ENCODE data around the gene HSPB3.
A peak's percentile ranks its signal among the peaks of the same experiment; 100 is the strongest.
"Not testable (repeated sequence)": the region's sequence is repeated elsewhere in the genome, so short reads cannot be mapped to it uniquely, and the experiment has no call there.

Gene HSPB3

GRCh38 chr5:54455413-54456157 lies at the start of gene HSPB3:
TSS of gene HSPB3 (plus strand) at chr5:54455699. CDS start at chr5:54455790, 91 bp downstream.
- DNase-seq = no peak

GRCh38 chr5:54411176-54411575 lies 44.3 kb upstream of the HSPB3 start:
- DNase-seq = no peak

GRCh38 chr5:54412913-54413312 lies 42.6 kb upstream of the HSPB3 start:
- DNase-seq = no peak

- no peak for DNase-seq
These were observed 40.4 kb upstream of the HSPB3 start for GRCh38 chr5:54415147-54415546.

- DNase-seq = no peak
These were observed 39.5 kb upstream of the HSPB3 start for GRCh38 chr5:54415896-54416601.

GRCh38 chr5:54419573-54420423 lies 35.7 kb upstream of the HSPB3 start:
- peak; percentile 55 for DNase-seq

GRCh38 chr5:54420511-54420910 lies 35.0 kb upstream of the HSPB3 start:
- not testable (repeated sequence) for DNase-seq

GRCh38 chr5:54421976-54422375 lies 33.5 kb upstream of the HSPB3 start:
- DNase-seq = no peak

GRCh38 chr5:54425258-54425657 lies 30.2 kb upstream of the HSPB3 start:
- no peak for DNase-seq

- DNase-seq = no peak
These were observed 29.3 kb upstream of the HSPB3 start for GRCh38 chr5:54426209-54426608.

GRCh38 chr5:54434650-54435049 lies 20.8 kb upstream of the HSPB3 start:
- DNase-seq = not testable (repeated sequence)

GRCh38 chr5:54438620-54439389 lies 16.7 kb upstream of the HSPB3 start:
- no peak for DNase-seq

- peak; percentile 4 for DNase-seq
These were observed 15.0 kb upstream of the HSPB3 start for GRCh38 chr5:54440456-54440893.

GRCh38 chr5:54442271-54442670 lies 13.2 kb upstream of the HSPB3 start:
- DNase-seq = no peak

GRCh38 chr5:54443270-54443669 lies 12.2 kb upstream of the HSPB3 start:
- DNase-seq = peak; percentile 10

- DNase-seq = no peak
These were observed 9.7 kb upstream of the HSPB3 start for GRCh38 chr5:54445691-54446378.

- DNase-seq = no peak
These were observed 9.1 kb upstream of the HSPB3 start for GRCh38 chr5:54446379-54446732.

GRCh38 chr5:54449923-54450322 lies 5.6 kb upstream of the HSPB3 start:
- no peak for DNase-seq

- DNase-seq = no peak
These were observed 5.0 kb upstream of the HSPB3 start for GRCh38 chr5:54450542-54450941.

GRCh38 chr5:54453046-54453445 lies 2.5 kb upstream of the HSPB3 start:
- no peak for DNase-seq

- DNase-seq = no peak
These were observed 897 bp upstream of the HSPB3 start for GRCh38 chr5:54454602-54455001.
